H1 (cell line): ENCODE results near the gene GTF2F2. TPM values are rescaled to one million over a fixed set of nuclear protein-coding genes. Genes with fewer than 3 reads are reported as not detected.

Experiments
- CTCF ChIA-PET: fragments of 300-600 bp; sonication (Branson Sonifier 250); formaldehyde crosslinking; loops from one replicate; lab custom pipeline; 2021; ENCODE audit not compliant: partially characterized antibody; lab: Charles Lee
- POLR2A ChIA-PET: fragments of 300-600 bp; sonication (Branson Sonifier 250); formaldehyde crosslinking; loops from one replicate; lab custom pipeline; 2021; ENCODE audit warnings: inconsistent platforms; ENCODE audit not compliant: partially characterized antibody; lab: Charles Lee
- DNase-seq, 2 experiments: peaks; one replicate each; pipeline versions ENCODE4 v3.0.0 to v3.0.0-alpha.2; 2010 to 2022; ENCODE audit warnings: low spot score in 2 of 2, low read depth in 1 of 2, mixed read lengths in 1 of 2
- FAIRE-seq: peaks from 2 replicates; lab custom pipeline; 2011; peaks lifted over from hg19 to GRCh38; lab: Jason Lieb, UNC
- H2AFZ ChIP-seq: 2 replicates; pipeline ENCODE4 v1.8.1; 2012; ENCODE audit warnings: low read length, inconsistent platforms
- H2AK5ac ChIP-seq: 2 replicates; pipeline ENCODE4 v1.6.1; 2013; ENCODE audit warnings: low read depth, low read length
- H2BK120ac ChIP-seq: replicated peaks from 2 replicates; pipeline ENCODE3; 2013; ENCODE audit warnings: low read depth, low read length, inconsistent platforms
- H2BK12ac ChIP-seq: 2 replicates; pipeline ENCODE4 v1.6.1; 2013; ENCODE audit warnings: low read depth, low read length
- H2BK15ac ChIP-seq: 2 replicates; pipeline ENCODE4 v1.6.1; 2013; ENCODE audit warnings: low read length
- H2BK20ac ChIP-seq: 2 replicates; pipeline ENCODE4 v1.6.1; 2013; ENCODE audit warnings: low read length
- H2BK5ac ChIP-seq: 2 replicates; pipeline ENCODE4 v1.6.1; 2013; ENCODE audit warnings: low read depth, low read length
- H3K14ac ChIP-seq: 2 replicates; pipeline ENCODE4 v1.6.1; 2013; ENCODE audit warnings: inconsistent platforms; ENCODE audit not compliant: insufficient read length
- H3K18ac ChIP-seq: 2 replicates; pipeline ENCODE4 v1.6.1; 2013; ENCODE audit warnings: low read length; ENCODE audit errors: extremely low read depth
- H3K23ac ChIP-seq: 2 replicates; pipeline ENCODE4 v1.6.1; 2013; ENCODE audit warnings: inconsistent platforms; ENCODE audit not compliant: insufficient read length
- H3K23me2 ChIP-seq: 2 replicates; pipeline ENCODE4 v1.6.1; 2013; ENCODE audit warnings: low read depth, low read length
- H3K27ac ChIP-seq: 2 replicates; pipeline ENCODE4 v1.6.1; 2011; ENCODE audit warnings: low read depth, low read length, inconsistent platforms
- H3K27me3 ChIP-seq, 4 experiments: replicated peaks in 1 of 4; 1 replicate in 1 of 4; 2 replicates in 3 of 4; pipeline versions ENCODE4 v1.6.1 to v1.8.1; 2011 to 2013; ENCODE audit warnings: low read length in 3 of 4, mild to moderate bottlenecking in 3 of 4, inconsistent platforms in 2 of 4, mixed read lengths in 2 of 4, moderate library complexity in 1 of 4; ENCODE audit not compliant: control insufficient read depth in 3 of 4, insufficient read depth in 3 of 4; ENCODE audit errors: extremely low read depth in 1 of 4
- H3K36me3 ChIP-seq, 4 experiments: 2 replicates each; pipeline versions ENCODE4 v1.6.1 to v1.8.1; 2011 to 2013; ENCODE audit warnings: mild to moderate bottlenecking in 4 of 4, low read length in 3 of 4, moderate library complexity in 2 of 4, control low read depth in 1 of 4, inconsistent platforms in 1 of 4; ENCODE audit not compliant: insufficient read depth in 4 of 4, control insufficient read depth in 2 of 4
- H3K4ac ChIP-seq: replicated peaks from 2 replicates; pipeline ENCODE3; 2013; ENCODE audit warnings: low read length, low read depth, mixed read lengths, inconsistent platforms; ENCODE audit not compliant: insufficient read length
- H3K4me1 ChIP-seq, 4 experiments: replicated peaks in 1 of 4; 1 replicate in 1 of 4; 2 replicates in 3 of 4; pipeline versions ENCODE4 v1.6.1 to v1.8.1; 2011 to 2013; ENCODE audit warnings: low read length in 3 of 4, inconsistent platforms in 2 of 4, mixed read lengths in 1 of 4; ENCODE audit not compliant: insufficient read depth in 4 of 4, control insufficient read depth in 3 of 4
- H3K4me2 ChIP-seq, 2 experiments: 2 replicates each; pipeline versions ENCODE4 v1.6.1 to v1.8.1; 2011 to 2013; ENCODE audit warnings: low read depth in 2 of 2, low read length in 2 of 2, control low read depth in 1 of 2, inconsistent platforms in 1 of 2, mild to moderate bottlenecking in 1 of 2; ENCODE audit not compliant: insufficient read depth in 1 of 2
- H3K4me3 ChIP-seq, 4 experiments: fragments of 200-600, 300-600 bp in 1 of 4; sonication (generic), shearing (Covaris generic), sonication (Bioruptor Twin) in 1 of 4; 2 replicates each; pipeline versions ENCODE4 v1.5.1 to v1.8.1; 2011 to 2016; ENCODE audit warnings: low read length in 4 of 4, low read depth in 3 of 4, control low read depth in 2 of 4, inconsistent platforms in 2 of 4, mild to moderate bottlenecking in 2 of 4, mixed read lengths in 1 of 4, moderate library complexity in 1 of 4; ENCODE audit not compliant: insufficient read depth in 2 of 4; ENCODE audit errors: extremely low read depth in 1 of 4
- H3K56ac ChIP-seq: replicated peaks from 2 replicates; pipeline ENCODE3; 2013; ENCODE audit warnings: low read depth, mild to moderate bottlenecking, mixed read lengths, low read length, inconsistent platforms; ENCODE audit not compliant: insufficient read length
- H3K79me1 ChIP-seq: 2 replicates; pipeline ENCODE4 v1.6.1; 2013; ENCODE audit warnings: low read depth, low read length, control low read depth
- H3K79me2 ChIP-seq, 2 experiments: 2 replicates each; pipeline versions ENCODE4 v1.6.1 to v1.8.1; 2012 to 2013; ENCODE audit warnings: low read length in 2 of 2, mild to moderate bottlenecking in 2 of 2, inconsistent platforms in 1 of 2; ENCODE audit not compliant: insufficient read depth in 2 of 2, control insufficient read depth in 1 of 2
- H3K9ac ChIP-seq, 4 experiments: replicated peaks in 1 of 4; 1 replicate in 1 of 4; 2 replicates in 3 of 4; pipeline versions ENCODE4 v1.6.1 to v1.8.1; 2011 to 2013; ENCODE audit warnings: low read depth in 3 of 4, low read length in 3 of 4, control low read depth in 2 of 4, mild to moderate bottlenecking in 2 of 4, moderate library complexity in 2 of 4, inconsistent platforms in 1 of 4; ENCODE audit errors: extremely low read depth in 1 of 4
- H3K9me3 ChIP-seq, 2 experiments: 2 replicates each; pipeline versions ENCODE4 v1.6.1 to v1.8.1; 2012 to 2013; ENCODE audit warnings: mild to moderate bottlenecking in 2 of 2, moderate library complexity in 2 of 2, control low read depth in 1 of 2, inconsistent platforms in 1 of 2, low read depth in 1 of 2, low read length in 1 of 2, mixed read lengths in 1 of 2; ENCODE audit not compliant: insufficient read depth in 2 of 2
- H4K20me1 ChIP-seq, 2 experiments: replicated peaks in 1 of 2; 2 replicates each; pipeline versions ENCODE3 to v1.8.1; 2011 to 2013; ENCODE audit warnings: inconsistent platforms in 2 of 2, low read length in 2 of 2, mild to moderate bottlenecking in 1 of 2; ENCODE audit not compliant: insufficient read depth in 2 of 2, control insufficient read depth in 1 of 2
- H4K5ac ChIP-seq: 2 replicates; pipeline ENCODE4 v1.6.1; 2013; ENCODE audit warnings: low read length, low read depth, mixed read lengths, inconsistent platforms; ENCODE audit not compliant: insufficient read length
- H4K8ac ChIP-seq: 2 replicates; pipeline ENCODE4 v1.8.0; 2013; ENCODE audit warnings: mild to moderate bottlenecking, moderate library complexity, low read length, inconsistent platforms; ENCODE audit not compliant: insufficient read depth; ENCODE audit errors: extremely low read depth
- H4K91ac ChIP-seq: replicated peaks from 2 replicates; pipeline ENCODE3; 2013; ENCODE audit warnings: low read length, mixed read lengths, inconsistent platforms; ENCODE audit not compliant: insufficient read length
- ATF3 ChIP-seq: IDR thresholded peaks from 2 replicates; pipeline ENCODE4 v1.6.1; 2011; ENCODE audit warnings: low read depth, mild to moderate bottlenecking, low read length; ENCODE audit not compliant: insufficient read depth
- BACH1 ChIP-seq: IDR thresholded peaks from 2 replicates; pipeline ENCODE4 v1.6.1; 2012; ENCODE audit warnings: low read length, improper control_type of control experiment
- CREB1 ChIP-seq: IDR thresholded peaks from 2 replicates; pipeline ENCODE4 v1.6.1; 2012; ENCODE audit warnings: inconsistent platforms
- EP300 ChIP-seq, 2 experiments: IDR thresholded peaks; 1 replicate in 1 of 2; 2 replicates in 1 of 2; pipeline ENCODE4 v1.6.1; 2011 to 2012; ENCODE audit warnings: low read depth in 2 of 2, low read length in 2 of 2, mild to moderate bottlenecking in 2 of 2, borderline replicate concordance in 1 of 2, inconsistent platforms in 1 of 2, moderate library complexity in 1 of 2
- FOSL1 ChIP-seq: IDR thresholded peaks from 2 replicates; pipeline ENCODE4 v1.6.1; 2011; ENCODE audit warnings: mild to moderate bottlenecking, low read depth, low read length, moderate library complexity; ENCODE audit not compliant: insufficient read depth
- HDAC6 ChIP-seq: IDR thresholded peaks from one replicate; pipeline ENCODE4 v1.7.1; 2012; ENCODE audit warnings: low read depth, mild to moderate bottlenecking, inconsistent platforms, low read length, moderate library complexity
- JUN ChIP-seq: IDR thresholded peaks from 2 replicates; pipeline ENCODE4 v1.6.1; 2011; ENCODE audit warnings: low read depth, mild to moderate bottlenecking, improper control_type of control experiment, low read length
- KDM1A ChIP-seq: fragments of 200-600, 300-600 bp; sonication (generic); IDR thresholded peaks from 2 replicates; pipeline ENCODE4 v1.7.1; 2016; ENCODE audit warnings: mild to moderate bottlenecking, low read length, borderline replicate concordance
- MAX ChIP-seq: IDR thresholded peaks from 2 replicates; pipeline ENCODE4 v1.6.1; 2012; ENCODE audit warnings: inconsistent platforms
- NRF1 ChIP-seq: IDR thresholded peaks from 2 replicates; pipeline ENCODE4 v1.6.1; 2011; ENCODE audit warnings: mild to moderate bottlenecking, low read depth, low read length, improper control_type of control experiment
- SIRT6 ChIP-seq: IDR thresholded peaks from one replicate; pipeline ENCODE4 v1.7.1; 2012; ENCODE audit warnings: low read length, inconsistent platforms
- SIX5 ChIP-seq: IDR thresholded peaks from 2 replicates; pipeline ENCODE4 v1.6.1; 2011; ENCODE audit warnings: mild to moderate bottlenecking, low read depth, low read length
- SP4 ChIP-seq: IDR thresholded peaks from 2 replicates; pipeline ENCODE4 v1.6.1; 2012; ENCODE audit warnings: low read length, inconsistent platforms
- TCF12 ChIP-seq: IDR thresholded peaks from 2 replicates; pipeline ENCODE4 v1.6.1; 2011; ENCODE audit warnings: low read depth, mild to moderate bottlenecking, low read length
- YY1 ChIP-seq: IDR thresholded peaks from 2 replicates; pipeline ENCODE4 v1.6.1; 2011; ENCODE audit warnings: low read depth, mild to moderate bottlenecking, low read length
- WGBS, 2 experiments: shearing (Covaris generic) in 1 of 2; methylation state at CpG; one replicate each; pipeline versions ENCODE4 v1.1.6 to v1.1.7; 2013 to 2015; ENCODE audit warnings: low lambda C conversion rate in 2 of 2, mixed read lengths in 2 of 2, inconsistent platforms in 1 of 2, low coverage in 1 of 2, missing lambda C conversion rate in 1 of 2; ENCODE audit not compliant: insufficient replicate concordance in 2 of 2, insufficient coverage in 1 of 2, insufficient read length in 1 of 2; ENCODE audit errors: extremely low coverage in 1 of 2, missing lambda C conversion rate in 1 of 2; 5-methylcytosine and 5-hydroxymethylcytosine counted together
- polyA plus RNA-seq, 7 experiments: library from polyadenylated mRNA; depleted of rRNA in 3 of 7; stranded (reverse) in 5 of 7; unstranded in 2 of 7; fragments of >200 nt in 5 of 7; fragments of 200-250 nt in 2 of 7; gene quantifications; 1 replicate in 5 of 7; 2 replicates in 1 of 7; 4 replicates in 1 of 7; pipeline versions ENCODE4 v1.2.1 to v1.2.3, GENCODE V29; 2011 to 2013; ENCODE audit warnings: missing spikeins in 2 of 7, mixed read lengths in 2 of 7
- total RNA-seq: library from RNA; stranded (reverse); fragmentation: NEBNext Ultra II Directional; extraction: Animal tissue kit (Norgen Biotek cat#: 25700); gene quantifications from 2 replicates; pipeline ENCODE4 v1.2.1, GENCODE V29; 2021

Gene GTF2F2
- total and polyA plus RNA-seq, 2 of the 8 experiments (the other 6 are each of a cell fraction or from before 2014, with no cell fraction given), result 10.8 to 31.1 TPM

- Histone ChIP-seq H4K8ac (no peak overlapping the region), H2BK20ac (no peak overlapping the region), H3K14ac (no peak overlapping the region), H2AFZ (no peak overlapping the region), H3K4me1 (peaks cover 0 to 3% (median 0%) of the 10 kb centered on the region in 4 experiments; a peak in 1 of 7 replicates), H2BK5ac (no peak overlapping the region), H3K23me2 (no peaks in the 10 kb centered on the region), H3K27me3 (no peaks in the 10 kb centered on the region), H4K91ac (no peak overlapping the region), H2BK15ac (no peak overlapping the region), H3K18ac (no peak overlapping the region), H4K20me1 (no peaks in the 10 kb centered on the region), H3K23ac (no peak overlapping the region), H3K9me3 (no peaks in the 10 kb centered on the region), H3K79me2 (peaks cover 0 to 3% of the 10 kb centered on the region in 2 experiments; a peak in 1 of 4 replicates), H4K5ac (no peak overlapping the region), H3K36me3 (no peaks in the 10 kb centered on the region), H3K4me3 (no peak overlapping the region), H3K4ac (no peak overlapping the region), H3K79me1 (no peaks in the 10 kb centered on the region; the same call in 1 of the 2 replicates), H3K4me2 (no peak overlapping the region), H3K27ac (no peak overlapping the region), H3K56ac (no peak overlapping the region), H3K9ac (no peak overlapping the region), H2BK120ac (no peak overlapping the region), H2AK5ac (no peak overlapping the region), H2BK12ac (no peak overlapping the region)
- FAIRE-seq (no peak), DNase-seq (no peak)
- ChIA-PET POLR2A (interaction anchor here (1.1 kb wide), 1 partner anchor 102 kb away, joined by 3 read pairs; no protein-coding TSS in a partner anchor), CTCF (interaction anchor here (0.5 to 1.5 kb wide), 3 partner anchors 27 to 162 kb away, joined by 3 to 4 read pairs (median 3); no protein-coding TSS in a partner anchor)
- WGBS, 2 experiments, result 81% methylated on average over 1 of the region's 1 CpG; no CpG with 5 or more reads in 1 of the 2 experiments
- no peak for TF ChIP-seq BACH1
- TF ChIP-seq CREB1, result no peak
- TF ChIP-seq JUN, result no peak
- TF ChIP-seq TCF12, result no peak
- TF ChIP-seq HDAC6, result no peak
- no peak for TF ChIP-seq YY1
- no peak for TF ChIP-seq FOSL1
- TF ChIP-seq SIRT6, result no peak
- no peak for TF ChIP-seq EP300 (IDR thresholded peaks at IDR 0.05; ENCODE audit: borderline replicate concordance in 1 of 2, low read depth in 2 of 2, low read length in 2 of 2)
- TF ChIP-seq ATF3, result no peak
- no peak for TF ChIP-seq SIX5
- TF ChIP-seq MAX, result no peak
- TF ChIP-seq SP4, result no peak
- TF ChIP-seq KDM1A, result no peak
- no peak for TF ChIP-seq NRF1
These were observed 76.3 kb downstream of the GTF2F2 start for GRCh38 chr13:45196622-45197021.
